GM03348 (cell line): Measurements from ENCODE around the gene STARD5.
A peak's percentile ranks its signal among the peaks of the same experiment; 100 is the strongest.

Experiments used
- DNase-seq: peaks from one replicate; pipeline ENCODE4 v3.0.0; 2012; ENCODE audit warnings: low spot score

Gene STARD5

GRCh38 chr15:81311752-81312464, 12.0 kb downstream of the STARD5 start:
- DNase-seq: peak; percentile 43

GRCh38 chr15:81310480-81310879, 13.5 kb downstream of the STARD5 start:
- no peak for DNase-seq

- no peak for DNase-seq
Measured at GRCh38 chr15:81309647-81310450, 14.1 kb downstream of the STARD5 start.

GRCh38 chr15:81308260-81308659, 15.7 kb downstream of the STARD5 start:
- DNase-seq: no peak

- DNase-seq: peak; percentile 40
Measured at GRCh38 chr15:81304226-81304625, 19.7 kb downstream of the STARD5 start.

- DNase-seq: no peak
Measured at GRCh38 chr15:81303244-81304225, 20.4 kb downstream of the STARD5 start.

- no peak for DNase-seq
Measured at GRCh38 chr15:81302701-81303109, 21.2 kb downstream of the STARD5 start.

- DNase-seq: no peak
Measured at GRCh38 chr15:81301815-81302399, 22.0 kb downstream of the STARD5 start.

- no peak for DNase-seq
Measured at GRCh38 chr15:81301385-81301784, 22.6 kb downstream of the STARD5 start.

- no peak for DNase-seq
Measured at GRCh38 chr15:81299630-81300273, 24.2 kb downstream of the STARD5 start.

GRCh38 chr15:81299156-81299555, 24.8 kb downstream of the STARD5 start:
- no peak for DNase-seq

GRCh38 chr15:81298611-81299010, 25.3 kb downstream of the STARD5 start:
- DNase-seq: no peak

GRCh38 chr15:81297603-81298575, 26.1 kb downstream of the STARD5 start:
- no peak for DNase-seq

- peak; percentile 67 for DNase-seq
Measured at GRCh38 chr15:81297147-81297572, 26.8 kb downstream of the STARD5 start.

GRCh38 chr15:81296673-81297072, 27.3 kb downstream of the STARD5 start:
- DNase-seq: no peak

- DNase-seq: no peak
Measured at GRCh38 chr15:81296186-81296585, 27.8 kb downstream of the STARD5 start.

- no peak for DNase-seq
Measured at GRCh38 chr15:81295486-81296121, 28.3 kb downstream of the STARD5 start.

GRCh38 chr15:81294516-81294880, 29.4 kb downstream of the STARD5 start:
- DNase-seq: no peak

GRCh38 chr15:81293728-81294515, 30.0 kb downstream of the STARD5 start:
- no peak for DNase-seq
